Stimulated activated CD4-positive, alpha-beta T cell treated with anti-CD3 and anti-CD28 coated beads, Interleukin-15, amount 100 ng/mL, for 48 hours (primary cell): ENCODE results near the gene RABGEF1.
A peak's percentile ranks its signal among the peaks of the same experiment; 100 is the strongest.
"Not testable (repeated sequence)": the region's sequence is repeated elsewhere in the genome, so short reads cannot be mapped to it uniquely, and the experiment has no call there.

ENCODE experiments used
- DNase-seq, 2 donors: peaks; one replicate each; pipeline ENCODE4 v3.0.0-alpha.2; 2020; ENCODE audit warnings: low read depth in 2 of 2

The RABGEF1 gene

DNA sequence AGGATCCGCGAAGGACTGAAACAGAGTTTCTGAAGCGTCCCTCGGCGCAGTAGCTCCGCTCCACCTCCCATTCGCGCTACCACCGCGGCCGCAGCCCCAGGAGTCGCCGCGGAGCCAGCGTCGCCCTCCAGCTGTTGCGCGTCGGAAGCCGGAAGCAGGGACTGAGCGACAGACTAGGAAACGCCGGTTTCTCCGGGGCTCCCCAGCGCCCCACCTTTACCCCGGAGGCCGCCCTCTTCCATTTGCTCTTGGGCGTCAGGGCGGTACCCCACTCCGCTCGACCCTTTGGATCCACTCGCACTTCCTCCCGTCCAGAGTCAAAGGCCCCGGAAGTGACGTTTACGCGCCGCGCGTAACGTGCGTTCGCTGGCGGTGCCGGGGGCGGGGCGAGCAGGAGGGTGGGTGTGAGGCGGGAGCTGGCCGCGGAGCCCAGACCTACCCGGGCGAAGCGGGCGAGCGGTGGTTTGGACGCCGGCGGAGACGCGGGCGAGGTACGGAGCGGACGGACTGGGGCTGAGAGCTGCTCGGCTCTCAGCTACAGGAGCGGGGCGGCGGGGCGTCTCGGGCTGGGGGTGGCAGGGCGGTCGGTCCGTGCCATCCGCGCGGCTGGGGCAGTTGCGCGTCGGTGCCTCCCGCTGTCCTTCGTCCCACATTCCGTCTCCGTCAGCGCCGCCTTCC, at the start of gene RABGEF1:
TSS of gene RABGEF1 (plus strand) at position 432 of the 678 bp plus-strand sequence. CDS start 31,167 bp downstream, outside the sequence.
- peak; percentile 95 to 97 for DNase-seq

DNA sequence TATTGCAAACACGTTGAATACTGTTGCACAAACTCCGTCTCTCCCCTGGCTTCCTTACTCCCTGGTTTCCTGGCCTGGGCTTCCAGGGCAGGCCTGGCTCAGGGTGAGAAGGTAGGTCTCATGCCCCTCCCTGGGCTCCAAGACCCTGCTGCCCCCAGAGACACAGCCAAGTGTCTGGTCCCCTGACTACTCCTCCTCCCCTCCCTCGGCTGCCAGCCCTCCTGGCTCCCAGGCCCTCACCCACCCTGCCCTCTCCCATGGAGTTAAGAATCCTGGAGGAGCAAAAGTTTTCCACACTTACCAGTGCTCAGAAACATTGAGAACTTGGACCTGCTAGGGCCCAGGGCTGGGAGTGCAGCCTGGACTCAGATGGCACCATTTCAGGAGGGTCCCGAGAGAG, 47.2 kb upstream of the RABGEF1 start:
- no peak for DNase-seq

DNA sequence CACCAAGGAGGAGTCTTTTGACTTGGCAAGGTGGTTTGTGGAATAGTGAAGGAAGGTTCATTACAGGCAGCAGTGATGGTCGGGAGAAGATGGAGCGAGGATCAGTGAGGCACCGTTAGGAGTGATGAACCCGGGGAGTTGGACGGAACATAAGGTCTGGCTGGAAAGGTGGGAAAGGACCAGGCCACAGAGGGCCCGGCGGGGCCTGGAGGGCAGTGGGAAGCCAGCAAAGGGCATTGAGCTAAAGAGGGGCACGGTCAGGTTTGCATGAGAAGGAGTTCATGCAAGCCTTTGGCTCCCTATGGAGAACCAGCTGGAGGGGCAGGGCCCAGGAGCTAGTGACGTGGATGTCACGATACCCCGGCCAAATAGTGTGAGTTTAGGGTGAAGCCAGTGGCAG, 46.2 kb upstream of the RABGEF1 start:
- no peak for DNase-seq

DNA sequence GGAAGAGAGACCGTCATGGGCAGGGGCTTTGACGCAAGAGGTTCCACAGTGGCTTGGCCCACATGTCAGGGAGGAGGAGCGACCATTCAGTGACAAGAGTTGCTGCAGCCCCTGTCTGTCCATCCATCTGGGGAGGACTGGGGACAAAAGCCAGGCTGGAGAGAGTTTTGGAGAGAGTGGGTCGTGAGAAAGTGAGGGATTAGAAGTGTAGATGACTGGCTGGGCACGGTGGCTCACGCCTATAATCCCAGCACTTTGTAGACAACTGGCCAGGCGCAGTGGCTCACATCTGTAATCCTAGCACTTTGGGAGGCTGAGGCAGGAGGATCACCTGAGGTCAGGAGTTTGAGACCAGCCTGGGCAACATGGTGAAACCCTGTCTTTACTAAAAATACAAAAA, 45.1 kb upstream of the RABGEF1 start:
- DNase-seq: not testable (repeated sequence)

GRCh38 chr7:66696134-66696533, 44.4 kb upstream of the RABGEF1 start:
- not testable (repeated sequence) for DNase-seq

DNA sequence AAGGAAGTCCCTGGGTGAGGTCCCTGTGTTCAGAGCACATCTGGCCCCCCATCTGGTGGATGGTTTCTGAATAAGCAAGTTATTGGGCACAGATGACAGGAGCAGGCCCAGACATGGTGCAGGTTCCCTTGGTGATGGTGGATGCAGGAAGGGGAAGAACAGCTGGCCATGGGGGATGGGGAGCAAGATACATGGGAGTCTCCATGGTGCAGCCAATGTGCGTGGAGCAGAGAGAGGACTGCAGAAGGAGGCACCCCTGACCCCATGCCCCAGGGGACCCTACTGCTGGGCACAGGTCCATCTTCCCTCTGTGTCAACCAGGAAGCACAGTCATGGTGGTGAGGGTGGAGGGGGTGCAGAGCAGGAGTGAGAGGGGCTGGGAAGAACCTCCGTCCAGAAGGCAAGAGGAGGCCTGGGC, 43.8 kb upstream of the RABGEF1 start:
- DNase-seq: no peak

GRCh38 chr7:66697449-66698438, 42.8 kb upstream of the RABGEF1 start:
- no peak for DNase-seq

DNA sequence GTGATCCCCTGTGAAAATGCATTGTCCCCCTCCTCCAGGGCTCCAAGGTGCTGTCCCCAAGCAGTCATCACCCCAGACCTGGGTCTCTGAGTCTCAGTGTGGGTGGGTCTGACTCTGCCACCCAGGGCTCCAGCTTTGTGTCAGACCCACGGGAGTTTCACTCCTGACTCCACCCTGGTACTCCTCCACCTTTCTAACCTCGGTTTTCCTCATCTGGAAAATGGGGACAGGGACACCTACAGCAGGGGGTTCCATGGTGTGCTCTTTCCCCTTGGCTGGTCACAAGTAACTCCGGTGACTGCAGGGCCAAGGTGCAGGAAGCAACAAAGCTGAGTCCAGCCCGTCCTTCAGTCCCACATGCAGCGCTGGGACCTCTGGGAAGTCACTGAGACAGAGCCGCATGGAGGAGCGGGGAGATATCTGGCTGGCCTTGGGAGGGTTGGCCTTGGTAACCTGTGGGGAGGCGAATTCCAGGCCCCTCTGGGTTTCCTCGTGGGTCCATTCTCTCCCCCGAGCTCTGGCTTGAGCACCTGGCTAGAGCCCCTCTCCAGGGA, 41.8 kb upstream of the RABGEF1 start:
- DNase-seq: no peak

DNA sequence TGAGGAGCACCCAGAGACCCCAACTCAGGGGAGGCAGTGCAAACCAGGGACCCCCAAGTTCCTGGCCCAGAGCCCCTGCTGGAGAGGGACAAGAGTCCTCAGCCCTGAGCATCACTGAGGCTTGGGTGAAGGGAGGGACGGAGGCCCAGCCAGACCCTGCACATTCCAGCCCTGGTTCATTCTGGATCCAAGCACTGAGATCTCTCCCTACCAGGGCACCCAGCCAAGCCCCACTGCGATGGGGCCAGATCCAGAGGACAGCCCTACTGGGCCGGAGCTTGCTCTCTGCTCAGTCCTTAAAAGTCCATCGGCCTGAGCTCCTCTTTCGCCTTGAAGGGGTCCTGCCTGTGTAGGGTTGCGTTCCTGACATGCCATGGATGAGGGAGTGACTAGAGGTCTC, 40.5 kb upstream of the RABGEF1 start:
- DNase-seq: no peak

DNA sequence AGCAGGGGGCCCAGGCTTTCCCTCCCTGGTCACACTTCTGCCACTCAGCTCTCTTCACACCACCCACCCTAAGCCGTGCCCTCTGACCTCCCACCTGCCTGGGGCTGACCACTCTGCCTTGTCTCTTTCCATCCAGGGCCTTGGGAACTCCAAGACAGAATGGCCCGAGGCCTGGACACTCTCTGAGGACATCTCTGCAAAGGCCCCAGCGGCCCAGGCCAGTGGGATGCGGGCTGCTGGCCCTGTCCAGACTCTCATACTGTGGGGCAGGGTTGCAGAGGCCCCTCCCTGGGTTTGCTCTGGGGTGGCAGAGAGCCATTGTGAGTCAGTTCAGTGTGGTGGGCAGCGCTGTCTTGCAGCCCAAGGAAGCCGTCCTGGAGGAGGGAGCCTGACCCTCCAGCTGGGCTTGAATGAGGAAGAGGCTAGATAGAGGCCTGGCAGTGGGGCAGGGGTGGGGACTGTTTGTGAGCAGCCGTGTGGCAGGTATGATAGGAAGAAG, 39.9 kb upstream of the RABGEF1 start:
- DNase-seq: no peak

DNA sequence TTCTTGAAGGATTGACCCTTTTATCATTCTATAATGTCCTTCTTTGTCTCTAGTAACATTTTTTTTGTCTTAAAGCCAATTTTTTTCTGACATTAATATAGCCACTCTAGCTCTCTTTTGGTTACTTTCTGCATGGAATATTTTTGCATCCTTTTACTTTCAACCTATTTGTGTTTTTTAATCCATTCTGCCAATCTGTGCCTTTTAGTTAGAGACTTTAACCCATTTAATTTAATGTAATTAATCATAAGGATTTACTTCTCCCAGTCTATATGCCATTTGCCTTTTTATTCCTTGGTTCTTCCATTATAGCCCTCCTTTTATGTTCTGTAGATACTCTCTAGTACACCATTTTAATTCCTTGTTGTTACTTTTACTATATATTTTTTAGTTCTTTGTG, 32.7 kb upstream of the RABGEF1 start:
- no peak for DNase-seq

- DNase-seq: not testable (repeated sequence)
Measured at GRCh38 chr7:66710752-66711151, 29.8 kb upstream of the RABGEF1 start.

DNA sequence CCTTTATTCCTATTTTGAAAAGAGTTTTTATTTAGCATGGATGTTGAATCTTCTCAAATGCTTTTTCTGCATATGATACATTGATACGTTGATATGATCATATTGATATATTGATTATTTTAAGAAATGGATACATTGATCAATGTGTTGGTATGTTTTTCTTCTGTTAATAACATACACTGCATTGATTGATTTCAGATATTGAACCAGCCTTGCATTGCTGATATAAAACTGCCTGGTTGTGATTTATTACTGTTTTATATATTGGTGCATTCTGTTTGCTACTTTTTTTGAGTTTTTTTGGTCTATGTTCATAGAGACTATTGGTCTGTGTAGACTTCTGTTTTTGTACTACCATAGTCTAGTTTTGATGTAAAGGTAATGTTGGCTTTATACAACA, 26.8 kb upstream of the RABGEF1 start:
- no peak for DNase-seq

DNA sequence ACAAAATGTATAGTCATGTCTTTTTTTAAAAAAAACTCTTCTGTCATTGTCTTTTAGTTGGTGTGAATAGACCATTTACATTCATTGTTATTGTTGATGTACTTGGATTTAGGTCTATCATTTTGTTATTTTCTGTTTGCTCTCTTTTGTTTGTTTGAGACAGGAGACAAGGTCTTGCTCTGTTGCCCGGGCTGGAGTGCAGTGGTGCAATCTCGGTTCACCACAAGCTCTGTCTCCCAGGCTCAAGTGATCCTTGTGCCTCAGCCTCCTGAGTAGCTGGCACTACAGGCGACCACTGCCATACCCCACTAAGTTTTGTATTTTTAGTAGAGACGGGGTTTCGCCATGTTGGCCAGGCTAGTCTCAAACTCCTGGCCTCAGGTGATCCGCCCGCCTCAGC, 23.9 kb upstream of the RABGEF1 start:
- DNase-seq: not testable (repeated sequence)

DNA sequence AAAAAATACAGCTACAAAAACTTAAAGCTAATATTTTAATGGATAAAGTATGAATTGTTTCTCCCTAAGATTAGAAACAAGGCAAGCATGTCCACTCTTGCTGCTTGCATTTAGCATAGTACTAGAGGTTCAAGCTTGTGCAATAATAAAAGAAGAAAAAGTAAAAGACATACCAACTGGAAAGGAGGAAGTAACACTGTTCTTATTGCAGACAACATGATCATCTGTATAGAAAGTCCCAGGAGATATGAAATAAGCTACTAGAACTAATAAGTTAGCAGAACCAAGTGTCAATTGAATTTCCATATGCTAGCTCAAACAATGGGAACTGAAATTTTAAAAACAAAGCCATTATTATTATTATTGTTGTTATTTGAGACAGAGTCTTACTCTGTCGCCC, 20.0 kb upstream of the RABGEF1 start:
- DNase-seq: no peak

DNA sequence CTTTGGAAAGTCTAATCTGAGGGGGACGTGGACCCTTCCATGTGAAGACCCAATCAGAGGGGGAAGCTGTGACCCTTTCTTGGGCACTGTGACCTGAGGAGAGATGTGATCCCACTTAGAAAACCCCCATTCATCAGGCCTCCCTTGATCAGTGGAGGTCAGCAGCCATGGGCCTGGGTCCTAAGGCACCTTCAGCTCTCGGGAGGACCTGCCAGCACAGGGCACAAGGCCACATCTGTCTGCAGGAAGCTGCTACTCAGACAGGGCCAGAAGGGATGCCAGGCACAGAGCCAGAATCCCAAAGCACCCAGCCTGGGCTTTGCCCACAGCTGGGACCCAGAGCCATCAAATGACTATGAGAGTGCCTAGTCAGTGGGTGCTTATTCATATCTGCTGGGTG, 14.7 kb upstream of the RABGEF1 start:
- no peak for DNase-seq

GRCh38 chr7:66727058-66727457, 13.5 kb upstream of the RABGEF1 start:
- no peak for DNase-seq

- no peak for DNase-seq
Measured at GRCh38 chr7:66728571-66728970, 12.0 kb upstream of the RABGEF1 start.

DNA sequence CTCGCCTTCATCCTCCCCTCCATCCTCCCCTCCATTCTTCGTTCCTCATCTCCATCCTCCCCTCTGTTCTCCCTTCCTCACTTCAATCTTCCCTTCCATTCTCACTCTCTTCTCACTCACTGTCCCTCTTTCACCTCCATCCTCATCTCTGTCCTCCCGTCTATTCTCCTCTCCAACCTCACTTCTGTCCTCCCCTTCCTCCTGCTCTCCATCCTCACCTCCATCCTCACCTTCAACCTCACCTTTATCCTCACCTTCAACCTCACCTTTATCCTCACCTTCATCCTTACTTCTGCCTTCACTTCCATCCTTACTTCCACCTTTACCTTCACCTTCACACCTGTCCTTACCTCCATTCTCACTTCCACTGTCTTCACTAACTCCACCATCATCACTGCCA, 11.3 kb upstream of the RABGEF1 start:
- DNase-seq: no peak

DNA sequence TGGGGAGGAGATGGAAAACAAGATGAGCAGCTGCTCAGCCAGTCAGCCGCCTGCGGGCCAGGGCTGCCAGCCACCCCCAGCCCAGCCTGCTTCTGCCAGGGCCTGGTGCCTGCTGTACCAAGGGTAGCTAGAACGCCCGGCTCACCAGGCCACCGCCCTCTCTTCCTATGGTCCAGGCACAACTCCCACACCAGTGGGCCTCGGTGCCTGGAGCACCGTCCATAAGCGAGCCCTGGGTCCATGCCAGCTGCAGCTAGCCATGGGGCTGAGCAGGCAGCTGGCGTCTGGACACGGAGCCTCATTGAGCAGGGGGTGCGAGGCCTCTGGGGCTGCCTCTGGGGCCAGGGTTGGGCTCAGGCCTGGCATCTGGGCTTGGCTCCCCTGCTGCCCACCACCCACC, 8.5 kb upstream of the RABGEF1 start:
- DNase-seq: no peak

- no peak for DNase-seq
Measured at GRCh38 chr7:66732439-66732838, 8.1 kb upstream of the RABGEF1 start.

- no peak for DNase-seq
Measured at GRCh38 chr7:66734006-66734405, 6.5 kb upstream of the RABGEF1 start.
